NCI-H2081 treated with DMSO at 0.1 percent for 48 hours (cell line): ENCODE data around the gene TOPAZ1.
"Not testable (repeated sequence)": the region's sequence is repeated elsewhere in the genome, so short reads cannot be mapped to it uniquely, and the experiment has no call there.

ENCODE experiments used
- DNase-seq: peaks from one replicate; lab custom pipeline; 2025; lab: John Stamatoyannopoulos, UW

The TOPAZ1 gene

DNA sequence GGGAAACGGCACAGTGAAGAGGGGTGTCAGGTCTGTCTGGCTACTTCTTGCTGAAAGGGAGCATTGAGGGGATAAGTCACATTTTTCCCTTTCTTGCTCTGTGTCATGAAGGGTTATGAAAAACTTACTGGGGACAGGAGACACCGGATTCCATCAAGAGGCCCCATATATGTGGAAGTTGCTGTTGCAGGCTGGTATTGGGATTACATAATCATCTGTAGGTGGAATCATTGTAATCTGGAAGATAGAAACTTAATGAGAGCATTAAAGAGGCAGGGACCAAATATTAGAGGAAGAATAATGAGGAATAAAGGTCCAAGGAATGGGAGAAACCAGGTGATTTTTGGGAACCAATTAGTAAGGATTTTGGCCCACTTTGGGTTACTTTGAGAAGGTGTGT is 92.6 kb downstream of the TOPAZ1 start:
- DNase-seq: no peak

DNA sequence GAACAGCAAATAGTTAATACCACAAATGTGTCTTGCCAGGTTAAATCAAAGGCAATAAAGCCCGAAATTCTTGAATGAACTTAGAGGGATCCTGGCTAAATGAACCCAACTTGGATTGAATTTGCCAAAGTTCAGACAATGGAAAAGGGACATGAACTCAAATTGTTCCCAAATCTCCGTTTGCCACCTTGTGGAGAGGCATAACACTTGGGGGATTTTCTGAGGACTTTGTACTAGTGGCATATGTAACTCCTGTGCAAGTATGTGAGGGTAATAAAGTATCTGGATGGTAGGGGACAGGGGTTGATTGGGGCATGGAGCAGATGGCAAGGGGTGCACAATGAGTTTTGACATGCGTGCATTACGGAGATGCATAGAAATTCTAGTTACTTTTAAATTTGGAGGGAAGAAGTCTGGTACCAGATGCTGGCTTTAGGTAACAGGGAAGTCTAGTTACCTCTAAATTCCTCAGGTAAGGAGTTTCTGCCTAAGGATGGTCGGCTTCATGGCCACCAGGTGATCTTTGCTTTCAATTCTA is 95.6 kb downstream of the TOPAZ1 start:
- no peak for DNase-seq

DNA sequence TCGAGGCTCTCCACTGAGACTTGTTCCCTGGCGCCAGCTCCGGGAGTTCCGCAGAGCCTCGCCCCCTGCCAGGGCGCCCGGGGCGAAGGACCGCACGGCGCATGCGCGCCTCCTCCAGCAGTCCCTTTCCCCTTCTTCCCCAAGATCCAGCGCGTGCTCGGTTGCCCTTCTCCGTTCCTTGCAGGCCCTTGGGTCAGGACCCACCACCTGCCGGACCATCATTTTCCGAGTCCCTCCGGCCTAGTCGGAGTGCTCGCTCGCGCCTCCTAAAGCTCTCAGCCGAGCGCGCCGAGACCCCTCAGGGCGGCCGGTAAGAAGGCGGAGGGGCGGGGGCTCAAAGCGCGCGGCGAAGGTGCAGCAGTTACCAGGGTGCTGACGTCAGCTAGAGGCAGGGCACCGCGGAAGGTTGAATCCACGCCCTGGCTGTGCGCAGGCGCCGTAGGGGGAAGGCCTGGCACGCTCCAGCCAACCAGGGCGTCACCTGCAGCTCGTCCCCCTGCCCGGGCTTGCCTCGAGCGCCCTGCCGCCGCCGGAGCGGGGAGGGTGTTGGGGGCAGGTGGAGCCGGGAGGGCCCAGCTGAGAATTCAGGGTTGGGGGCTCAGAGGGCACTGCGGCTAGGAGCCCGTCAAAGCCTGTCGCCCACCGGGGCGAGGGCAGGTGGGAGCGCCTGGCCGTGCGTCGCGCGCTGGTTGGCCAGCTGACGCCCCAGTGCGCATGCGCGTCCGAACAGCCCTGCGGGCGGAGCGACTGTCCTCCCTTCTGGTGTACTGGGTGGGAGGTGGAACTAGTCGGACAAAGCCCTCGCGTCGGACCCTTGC is 96.5 kb downstream of the TOPAZ1 start, which contains the start of gene TCAIM:
Gene TCAIM, plus strand, starts transcription at position 757 of the 818 bp plus-strand sequence. CDS start 16,017 bp downstream, outside the sequence.
- DNase-seq: peak; percentile 88

DNA sequence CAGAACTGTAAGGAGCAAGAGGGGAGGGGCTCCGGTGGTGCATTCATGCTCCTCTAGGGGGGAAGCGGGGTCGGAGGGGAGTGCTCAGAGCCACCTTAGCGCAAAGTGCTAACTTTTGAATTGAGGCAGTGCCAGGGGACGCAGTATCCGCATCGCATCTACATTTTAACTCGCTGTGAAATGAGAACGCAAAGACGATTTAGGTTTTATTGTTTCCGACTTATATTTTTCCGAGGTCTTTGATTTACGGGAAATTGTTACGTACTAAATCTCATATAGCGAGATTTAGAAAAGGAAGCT is 97.1 kb downstream of the TOPAZ1 start:
- no peak for DNase-seq

DNA sequence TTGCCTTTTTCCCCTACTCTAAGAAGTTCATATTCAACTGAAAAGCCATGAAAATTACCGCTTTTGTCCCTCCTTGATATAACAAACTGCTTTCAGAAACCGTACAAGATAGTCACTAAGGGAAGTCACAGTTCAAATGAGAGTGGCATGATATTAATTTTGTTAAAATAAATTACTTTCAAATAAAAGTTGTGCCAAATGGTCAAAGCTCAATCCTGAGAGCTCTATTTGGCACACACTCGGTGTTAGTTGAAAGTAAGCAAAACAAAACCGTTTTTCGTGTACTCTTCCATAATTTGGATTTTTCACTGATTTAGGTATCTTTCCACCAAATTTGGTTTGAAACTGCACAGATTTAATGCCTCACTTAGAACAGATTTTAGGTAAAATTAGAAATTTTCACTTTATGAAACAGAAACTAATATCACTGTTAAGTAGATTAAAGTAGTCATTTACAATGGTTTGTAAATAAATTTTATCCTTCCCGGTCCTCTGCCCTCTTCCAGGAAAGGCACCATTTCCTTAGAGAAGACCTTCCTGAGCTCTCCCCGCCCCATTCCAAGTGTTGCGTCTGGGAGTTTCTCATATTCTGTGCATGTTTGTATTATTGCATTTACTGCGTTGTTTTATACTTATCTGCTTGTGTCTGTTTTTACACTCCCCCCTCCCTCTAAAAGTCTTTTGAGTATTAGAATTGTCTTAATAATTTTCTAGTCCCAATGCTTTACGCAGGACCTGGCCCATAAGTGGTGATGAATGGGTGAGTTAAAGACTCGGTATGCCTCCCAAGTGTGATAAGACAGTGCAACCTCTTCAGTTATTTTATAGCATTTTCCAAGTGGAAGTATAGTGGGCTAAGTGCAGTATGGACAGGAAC is 97.7 kb downstream of the TOPAZ1 start:
- no peak for DNase-seq

DNA sequence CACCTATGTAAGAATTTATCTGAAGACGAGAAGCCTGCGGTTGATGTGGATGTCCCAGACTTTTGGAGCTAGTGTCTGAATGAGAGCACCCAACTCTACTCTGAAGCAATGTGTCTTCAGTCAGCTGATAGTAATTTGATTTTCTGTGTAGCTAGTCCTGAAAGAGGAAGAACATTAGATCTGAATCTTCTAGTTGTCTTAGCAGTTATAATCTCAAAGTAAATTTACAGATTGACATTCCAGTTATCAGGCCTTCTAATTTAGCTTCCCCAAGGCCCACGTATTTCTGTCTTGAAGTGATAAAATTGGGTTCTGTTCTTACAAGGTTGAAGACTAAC is 98.3 kb downstream of the TOPAZ1 start:
- DNase-seq: no peak

DNA sequence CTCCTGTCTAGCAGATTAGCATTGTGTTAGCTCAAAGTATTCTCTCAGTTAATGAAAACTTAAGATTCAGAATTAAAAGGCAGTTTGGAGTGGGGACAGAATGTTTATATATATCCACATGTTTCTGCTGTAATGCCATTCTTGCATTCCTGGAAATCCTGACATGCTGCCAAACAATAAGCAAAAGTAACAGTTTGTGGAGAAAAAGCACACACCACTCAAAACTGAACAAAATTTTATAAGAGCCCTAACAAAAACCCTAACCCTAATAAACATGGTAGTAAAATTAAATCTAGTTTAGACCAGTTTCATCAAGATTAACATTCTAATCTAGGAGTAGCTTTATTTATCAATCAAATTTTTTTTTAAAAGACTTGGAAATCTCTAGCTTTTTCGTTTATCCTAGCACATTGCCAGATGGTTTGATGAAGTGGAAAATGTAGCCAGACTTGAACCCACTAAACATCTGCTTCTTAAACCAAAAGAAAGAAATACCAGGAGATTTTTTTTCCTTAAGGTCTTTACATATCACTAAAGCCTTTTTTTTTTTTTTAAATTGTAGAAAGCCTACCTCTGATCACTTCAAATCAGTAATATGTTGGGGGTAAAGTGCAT is 100.6 kb downstream of the TOPAZ1 start:
- no peak for DNase-seq

DNA sequence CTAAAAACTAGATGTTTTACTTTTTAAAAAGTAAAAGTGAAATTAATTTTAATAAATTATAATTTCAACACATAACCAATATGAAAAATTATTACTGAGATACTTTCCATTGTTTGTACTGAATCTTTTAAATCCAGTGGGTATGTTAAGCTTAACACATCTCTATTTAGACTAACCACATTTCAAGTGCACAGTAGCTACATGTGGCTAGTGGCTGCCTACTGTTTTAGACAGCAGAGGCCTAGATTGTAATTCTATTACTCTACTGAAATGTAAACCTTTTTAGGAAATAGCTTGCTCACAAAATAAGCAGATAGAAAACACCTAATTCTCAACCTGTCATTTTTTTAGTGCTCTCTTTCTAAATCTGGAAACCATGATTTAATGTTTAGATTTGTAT is 101.7 kb downstream of the TOPAZ1 start:
- DNase-seq: no peak

DNA sequence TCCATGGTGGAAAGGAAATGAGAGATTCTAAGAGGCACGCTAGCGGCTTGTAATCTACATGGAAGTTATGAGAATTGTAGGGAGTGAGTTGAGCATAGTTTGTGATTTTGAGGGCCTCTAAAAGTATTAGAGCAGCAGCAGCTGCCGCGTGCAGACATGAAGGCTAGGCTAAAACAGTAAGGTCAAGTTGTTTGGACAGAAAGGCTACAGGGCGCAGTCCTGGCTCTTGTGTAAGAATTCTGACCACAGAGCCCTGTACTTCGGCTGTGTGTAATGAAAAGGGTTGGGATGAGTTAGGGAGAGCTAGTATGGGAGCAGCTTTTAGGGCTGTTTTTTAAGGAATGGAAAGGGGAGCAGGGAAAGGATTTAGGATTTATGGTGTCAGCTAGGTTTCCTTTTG is 104.9 kb downstream of the TOPAZ1 start:
- DNase-seq: not testable (repeated sequence)

DNA sequence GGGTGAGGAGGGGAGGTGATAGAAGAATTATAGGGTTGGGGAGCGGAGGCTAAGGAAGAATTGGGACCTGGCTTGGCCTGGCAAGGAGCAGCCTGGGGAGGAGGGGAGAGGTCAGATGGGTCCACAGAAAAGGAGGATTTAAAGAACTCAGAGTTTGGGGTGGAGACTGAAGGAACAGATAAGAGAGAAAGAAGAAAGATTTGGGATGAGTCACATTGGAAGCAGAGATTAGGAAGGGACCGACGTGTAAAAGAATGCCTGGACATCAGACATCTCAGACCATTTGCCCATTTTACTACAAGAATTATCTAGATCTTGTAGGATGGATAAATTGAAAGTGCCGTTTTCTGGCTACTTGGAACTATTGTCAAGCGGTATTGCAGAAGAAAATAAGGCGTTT is 107.3 kb downstream of the TOPAZ1 start:
- DNase-seq: no peak

DNA sequence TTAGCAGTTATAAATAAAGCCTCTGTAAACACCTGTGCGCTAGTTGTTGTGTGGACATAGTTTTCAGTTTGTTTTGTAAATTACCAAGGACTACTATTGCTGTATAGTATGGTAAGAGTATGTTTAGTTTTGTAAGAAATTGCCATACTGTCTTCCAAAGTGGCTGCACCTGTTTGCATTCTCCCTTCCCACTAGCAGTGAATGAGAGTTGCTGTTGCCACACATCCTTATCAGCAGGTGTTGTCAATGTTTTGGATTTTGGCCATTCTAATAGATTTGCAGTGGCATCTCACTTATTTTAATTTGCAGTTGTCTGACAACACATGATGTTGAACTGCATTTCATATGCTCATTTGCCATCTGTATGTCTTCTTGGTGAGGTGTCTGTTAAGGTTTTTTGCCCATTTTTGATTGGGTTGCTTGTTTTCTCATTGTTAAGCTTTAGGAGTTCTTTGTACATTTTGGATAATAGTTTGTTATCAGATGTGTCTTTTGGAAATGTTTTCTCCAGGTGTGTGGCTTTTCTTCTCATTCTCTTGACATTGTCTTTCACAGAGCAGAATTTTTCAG is 111.8 kb downstream of the TOPAZ1 start:
- no peak for DNase-seq

DNA sequence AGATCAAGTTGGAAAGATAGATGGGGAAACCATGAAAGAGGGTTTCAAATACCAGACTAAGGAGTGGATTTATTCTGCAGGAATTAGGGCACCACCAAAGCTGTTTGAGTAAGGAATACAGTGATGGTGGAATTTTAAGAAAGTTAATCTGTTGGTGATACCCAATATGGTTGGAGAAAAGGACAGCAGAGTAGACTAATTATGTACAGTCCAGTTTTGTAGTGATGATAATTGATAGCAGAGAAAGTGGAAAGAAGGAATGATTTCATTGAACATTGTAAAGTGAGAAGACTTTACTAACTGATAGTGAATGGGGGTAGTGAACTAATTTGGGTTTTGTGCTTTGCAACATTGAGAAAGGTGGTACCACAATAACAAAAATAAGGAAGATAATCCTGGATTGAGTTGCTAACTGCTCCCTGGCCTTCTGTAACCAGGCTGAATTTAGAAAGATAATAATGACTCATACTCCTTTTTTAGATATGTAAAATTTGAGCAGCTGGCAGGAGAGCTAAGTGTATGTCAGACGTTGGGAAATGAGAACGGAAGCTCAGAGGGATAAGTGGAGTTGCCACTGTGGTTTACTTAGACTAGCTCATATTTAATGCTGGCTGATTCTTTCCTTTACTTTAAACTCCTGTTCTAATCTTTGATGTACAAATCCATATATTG is 113.8 kb downstream of the TOPAZ1 start:
- DNase-seq: no peak

DNA sequence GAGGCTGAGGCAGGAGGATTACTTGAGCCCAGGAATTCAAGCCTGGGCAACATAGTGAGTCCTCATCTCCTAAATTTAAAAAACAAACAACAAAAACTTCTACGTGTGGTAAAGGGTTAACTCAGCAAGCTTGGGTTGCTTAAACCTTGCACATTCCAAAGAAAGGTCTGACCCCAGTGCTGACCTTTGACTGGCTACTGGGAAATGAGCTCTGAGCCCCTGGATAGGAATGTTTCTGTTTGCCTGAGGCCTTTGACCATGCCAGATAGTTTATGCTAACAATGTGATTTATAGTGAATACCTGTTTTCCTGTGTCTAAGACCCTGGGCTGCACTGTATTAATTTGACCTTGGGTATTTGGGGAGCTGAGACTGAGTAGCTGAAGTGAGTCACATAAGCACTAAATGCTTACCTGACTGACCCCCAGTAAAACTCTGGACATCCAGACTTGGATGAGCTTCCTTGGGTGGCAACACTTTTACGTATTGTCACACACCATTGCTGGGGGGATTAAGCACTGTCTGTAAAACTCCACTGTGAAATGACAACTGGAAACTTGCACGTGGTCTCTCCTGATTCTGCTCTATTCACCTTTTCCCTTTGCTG is 117.6 kb downstream of the TOPAZ1 start:
- DNase-seq: no peak

DNA sequence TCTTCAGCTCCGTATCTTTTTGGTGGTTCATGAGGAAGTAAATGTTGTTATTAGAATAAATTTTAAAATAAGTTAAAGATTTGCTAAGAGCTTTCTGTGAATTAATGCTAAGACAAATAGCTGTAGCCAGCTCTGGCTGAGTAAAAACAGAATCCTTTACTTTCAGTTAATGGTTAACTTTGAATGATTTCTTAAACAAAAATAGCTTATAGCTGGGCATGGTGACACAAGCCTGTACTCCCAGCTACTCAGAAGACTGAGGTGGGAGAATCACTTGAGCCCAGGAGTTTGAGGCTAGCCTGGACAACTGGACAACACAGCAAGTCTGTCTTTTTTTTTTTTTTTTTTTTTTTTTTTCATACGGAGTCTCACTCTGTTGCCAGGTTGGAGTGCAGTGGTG is 121.9 kb downstream of the TOPAZ1 start:
- DNase-seq: no peak

DNA sequence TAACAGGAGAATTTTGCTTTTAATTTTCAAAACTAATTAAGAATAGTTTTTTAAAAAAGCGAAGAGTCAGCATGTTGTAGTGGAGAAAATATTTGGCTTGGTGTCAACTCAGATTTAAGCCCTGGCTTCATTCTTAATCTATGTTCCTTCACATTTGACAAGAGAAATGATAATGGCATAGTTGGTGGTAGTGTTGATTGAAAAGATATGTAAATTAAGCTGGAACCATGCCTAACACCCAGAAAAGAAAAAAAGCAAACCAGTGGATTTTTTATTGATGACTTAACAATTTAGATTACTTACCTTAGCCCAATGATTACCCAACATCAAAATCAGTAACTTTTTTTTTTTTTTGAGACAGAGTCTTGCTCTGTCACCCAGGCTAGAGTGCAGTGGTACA is 124.3 kb downstream of the TOPAZ1 start:
- DNase-seq: no peak

DNA sequence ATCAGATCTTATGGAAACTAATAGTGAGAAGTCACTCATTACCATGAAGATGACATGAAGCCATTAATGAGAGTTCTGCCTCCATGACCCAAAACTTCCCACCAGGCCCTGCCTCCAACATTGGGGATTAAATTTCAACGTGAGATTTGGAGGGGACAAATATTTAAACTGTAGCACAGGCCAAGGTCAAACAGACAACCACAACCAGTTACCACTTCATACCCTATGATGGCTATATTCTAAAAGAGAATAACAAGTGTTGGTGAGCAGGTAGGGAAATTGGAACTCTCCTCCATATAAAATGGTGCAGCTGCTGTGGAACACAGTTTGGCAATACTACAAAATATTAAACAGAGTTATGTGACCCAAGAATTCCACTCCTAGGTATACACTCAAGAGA is 133.8 kb downstream of the TOPAZ1 start:
- no peak for DNase-seq
